Liver (tissue), 3 donors: Measurements from ENCODE around the gene TIAM1.

ENCODE experiments used
- FOXA2 ChIP-seq: IDR thresholded peaks from 2 replicates; pipeline ENCODE4 v1.6.1; 2016; ENCODE audit warnings: antibody characterized with exemption
- GABPA ChIP-seq, 2 donors: IDR thresholded peaks in 1 of 2; conservative IDR thresholded peaks in 1 of 2; 2 replicates each; pipeline ENCODE4 v1.6.1; 2016; ENCODE audit warnings: antibody characterized with exemption in 2 of 2, mild to moderate bottlenecking in 1 of 2, moderate library complexity in 1 of 2
- JUND ChIP-seq, 2 donors: IDR thresholded peaks; 2 replicates each; pipeline ENCODE4 v1.6.1; 2016; ENCODE audit warnings: antibody characterized with exemption in 2 of 2
- SP1 ChIP-seq: IDR thresholded peaks from 2 replicates; pipeline ENCODE4 v1.6.1; 2018; ENCODE audit warnings: antibody characterized with exemption, mild to moderate bottlenecking
- TAF1 ChIP-seq: conservative IDR thresholded peaks from 2 replicates; pipeline ENCODE4 v1.6.1; 2016; ENCODE audit warnings: antibody characterized with exemption, mild to moderate bottlenecking
- TF ChIP-seq, protein P1 (sequence below): fragments of 150-350 bp; IDR thresholded peaks from 2 replicates; pipeline ENCODE4 v1.5.1; 2017; ENCODE audit warnings: improper control_type of control experiment, low read depth, low read length; ENCODE audit not compliant: missing input control
- TF ChIP-seq, protein P2 (sequence below): IDR thresholded peaks from 2 replicates; pipeline ENCODE4 v1.6.1; 2016; ENCODE audit warnings: antibody characterized with exemption
- TF ChIP-seq, protein P3 (sequence below): IDR thresholded peaks from 2 replicates; pipeline ENCODE4 v1.6.1; 2016; ENCODE audit warnings: antibody characterized with exemption
- donor health status: healthy.
- donor health status: healthy.

DNA sequence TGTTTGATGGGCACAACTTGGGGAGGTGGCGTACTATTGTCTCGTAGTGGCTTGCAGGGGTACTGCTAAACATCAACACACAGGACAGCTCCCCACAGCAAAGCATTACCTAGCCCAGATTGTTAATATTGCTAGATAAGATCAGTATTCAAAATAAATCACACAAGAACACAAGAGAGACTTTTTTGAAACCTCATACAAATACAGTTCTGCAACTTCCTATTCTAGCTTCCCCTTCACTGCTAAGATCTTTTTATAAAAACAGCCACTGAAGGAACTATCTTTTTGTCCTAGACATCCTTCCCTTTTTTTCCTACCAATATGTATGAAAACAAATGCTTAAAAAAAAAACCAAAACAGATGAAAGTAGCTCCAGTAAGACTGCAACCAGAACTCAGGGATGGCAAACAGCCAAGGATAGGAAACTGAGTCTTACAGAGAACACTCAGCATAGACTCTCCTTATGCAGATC lies 167.9 kb downstream of the TIAM1 start:
- TF ChIP-seq, protein P1, sequence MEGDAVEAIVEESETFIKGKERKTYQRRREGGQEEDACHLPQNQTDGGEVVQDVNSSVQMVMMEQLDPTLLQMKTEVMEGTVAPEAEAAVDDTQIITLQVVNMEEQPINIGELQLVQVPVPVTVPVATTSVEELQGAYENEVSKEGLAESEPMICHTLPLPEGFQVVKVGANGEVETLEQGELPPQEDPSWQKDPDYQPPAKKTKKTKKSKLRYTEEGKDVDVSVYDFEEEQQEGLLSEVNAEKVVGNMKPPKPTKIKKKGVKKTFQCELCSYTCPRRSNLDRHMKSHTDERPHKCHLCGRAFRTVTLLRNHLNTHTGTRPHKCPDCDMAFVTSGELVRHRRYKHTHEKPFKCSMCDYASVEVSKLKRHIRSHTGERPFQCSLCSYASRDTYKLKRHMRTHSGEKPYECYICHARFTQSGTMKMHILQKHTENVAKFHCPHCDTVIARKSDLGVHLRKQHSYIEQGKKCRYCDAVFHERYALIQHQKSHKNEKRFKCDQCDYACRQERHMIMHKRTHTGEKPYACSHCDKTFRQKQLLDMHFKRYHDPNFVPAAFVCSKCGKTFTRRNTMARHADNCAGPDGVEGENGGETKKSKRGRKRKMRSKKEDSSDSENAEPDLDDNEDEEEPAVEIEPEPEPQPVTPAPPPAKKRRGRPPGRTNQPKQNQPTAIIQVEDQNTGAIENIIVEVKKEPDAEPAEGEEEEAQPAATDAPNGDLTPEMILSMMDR = no peak
- TF ChIP-seq TAF1 (no peak), GABPA (IDR thresholded peaks at IDR 0.05 in 1 of 2, conservative IDR thresholded peaks at IDR 0.05 in 1 of 2) (no peak), SP1 (no peak), JUND (IDR thresholded peaks at IDR 0.05) (no peak), FOXA2 (no peak)
- TF ChIP-seq, protein P2, sequence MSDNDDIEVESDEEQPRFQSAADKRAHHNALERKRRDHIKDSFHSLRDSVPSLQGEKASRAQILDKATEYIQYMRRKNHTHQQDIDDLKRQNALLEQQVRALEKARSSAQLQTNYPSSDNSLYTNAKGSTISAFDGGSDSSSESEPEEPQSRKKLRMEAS = no peak
- TF ChIP-seq, protein P3, sequence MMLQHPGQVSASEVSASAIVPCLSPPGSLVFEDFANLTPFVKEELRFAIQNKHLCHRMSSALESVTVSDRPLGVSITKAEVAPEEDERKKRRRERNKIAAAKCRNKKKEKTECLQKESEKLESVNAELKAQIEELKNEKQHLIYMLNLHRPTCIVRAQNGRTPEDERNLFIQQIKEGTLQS = no peak
